Colonic mucosa (tissue), 4 donors: ENCODE results near the gene LAMB4. TPM values are rescaled to one million over a fixed set of nuclear protein-coding genes. Genes with fewer than 3 reads are reported as not detected.

ENCODE experiments used
- DNase-seq: peaks from one replicate; pipeline ENCODE4 v3.0.0-alpha.2; 2020
- H3K27ac ChIP-seq: fragments of 200-600 bp; one replicate; pipeline ENCODE4 v1.8.0; 2021
- H3K27me3 ChIP-seq: fragments of 200-600 bp; one replicate; pipeline ENCODE4 v1.8.0; 2021
- H3K36me3 ChIP-seq: fragments of 200-600 bp; one replicate; pipeline ENCODE4 v1.8.0; 2021
- H3K4me1 ChIP-seq: fragments of 200-600 bp; one replicate; pipeline ENCODE4 v1.8.0; 2021; ENCODE audit warnings: mild to moderate bottlenecking
- H3K4me3 ChIP-seq: fragments of 200-600 bp; one replicate; pipeline ENCODE4 v1.8.0; 2021
- H3K9ac ChIP-seq, 2 donors: one replicate each; pipeline ENCODE4 v1.7.0; 2013; ENCODE audit warnings: control low read depth in 2 of 2, low read depth in 2 of 2, low read length in 2 of 2
- H3K9me3 ChIP-seq: fragments of 200-600 bp; one replicate; pipeline ENCODE4 v1.8.0; 2021
- intact Hi-C: fragments of 100-400 bp; cut with DNase I; formaldehyde crosslinking; loops from one replicate; pipeline ENCODE4 v1.14.1; 2022
- total RNA-seq, 2 donors: library from RNA; stranded (reverse); fragmentation: NEBNext Ultra II Directional in 1 of 2; extraction: Animal tissue kit (Norgen Biotek cat#: 25700) in 1 of 2; gene quantifications; one replicate each; pipeline ENCODE4 v1.2.1, GENCODE V29; 2021
- TF ChIP-seq, protein P1 (sequence below): fragments of 200-600 bp; IDR thresholded peaks from one replicate; pipeline ENCODE4 v1.8.0; 2022; ENCODE audit warnings: antibody characterized with exemption, mild to moderate bottlenecking
- donor health status: healthy.
- donor health status: DM: no; HTN: no; CAD: no.
- donor health status: DM: no; HTN: no; CAD: no.

Gene LAMB4
- total RNA-seq, 2 donors from 2014 or later = 0.27 TPM; not detected in 1

DNA sequence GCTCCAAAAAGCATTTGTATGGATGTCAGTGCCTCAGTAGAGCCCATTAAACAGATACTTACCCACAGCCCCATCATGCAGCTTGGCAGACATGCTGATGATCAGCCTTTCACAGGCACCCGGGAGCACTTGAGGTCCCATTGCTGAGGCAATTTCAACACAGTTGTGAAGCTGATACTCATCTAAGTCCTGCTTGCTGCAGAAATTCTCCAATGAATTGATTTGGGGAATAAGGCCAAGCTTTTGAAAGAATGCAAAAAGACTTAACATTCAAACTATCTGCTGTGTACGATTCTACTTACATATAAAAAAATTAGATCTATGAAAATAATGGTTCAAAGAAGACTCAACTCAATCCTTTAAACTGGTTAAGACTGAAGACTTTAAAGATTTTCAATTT lies 60.5 kb downstream of the LAMB4 start:
- H3K4me1 ChIP-seq = no peaks in the 10 kb centered on the region
- no peak overlapping the region for H3K27ac ChIP-seq
- H3K9ac ChIP-seq = no peak overlapping the region
- H3K27me3 ChIP-seq = no peaks in the 10 kb centered on the region
- no peak overlapping the region for H3K4me3 ChIP-seq
- H3K9me3 ChIP-seq = no peaks in the 10 kb centered on the region
- no peaks in the 10 kb centered on the region for H3K36me3 ChIP-seq
- no peak for DNase-seq
- TF ChIP-seq, protein P1, sequence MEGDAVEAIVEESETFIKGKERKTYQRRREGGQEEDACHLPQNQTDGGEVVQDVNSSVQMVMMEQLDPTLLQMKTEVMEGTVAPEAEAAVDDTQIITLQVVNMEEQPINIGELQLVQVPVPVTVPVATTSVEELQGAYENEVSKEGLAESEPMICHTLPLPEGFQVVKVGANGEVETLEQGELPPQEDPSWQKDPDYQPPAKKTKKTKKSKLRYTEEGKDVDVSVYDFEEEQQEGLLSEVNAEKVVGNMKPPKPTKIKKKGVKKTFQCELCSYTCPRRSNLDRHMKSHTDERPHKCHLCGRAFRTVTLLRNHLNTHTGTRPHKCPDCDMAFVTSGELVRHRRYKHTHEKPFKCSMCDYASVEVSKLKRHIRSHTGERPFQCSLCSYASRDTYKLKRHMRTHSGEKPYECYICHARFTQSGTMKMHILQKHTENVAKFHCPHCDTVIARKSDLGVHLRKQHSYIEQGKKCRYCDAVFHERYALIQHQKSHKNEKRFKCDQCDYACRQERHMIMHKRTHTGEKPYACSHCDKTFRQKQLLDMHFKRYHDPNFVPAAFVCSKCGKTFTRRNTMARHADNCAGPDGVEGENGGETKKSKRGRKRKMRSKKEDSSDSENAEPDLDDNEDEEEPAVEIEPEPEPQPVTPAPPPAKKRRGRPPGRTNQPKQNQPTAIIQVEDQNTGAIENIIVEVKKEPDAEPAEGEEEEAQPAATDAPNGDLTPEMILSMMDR = no peak
- intact Hi-C loops = no loop called here

DNA sequence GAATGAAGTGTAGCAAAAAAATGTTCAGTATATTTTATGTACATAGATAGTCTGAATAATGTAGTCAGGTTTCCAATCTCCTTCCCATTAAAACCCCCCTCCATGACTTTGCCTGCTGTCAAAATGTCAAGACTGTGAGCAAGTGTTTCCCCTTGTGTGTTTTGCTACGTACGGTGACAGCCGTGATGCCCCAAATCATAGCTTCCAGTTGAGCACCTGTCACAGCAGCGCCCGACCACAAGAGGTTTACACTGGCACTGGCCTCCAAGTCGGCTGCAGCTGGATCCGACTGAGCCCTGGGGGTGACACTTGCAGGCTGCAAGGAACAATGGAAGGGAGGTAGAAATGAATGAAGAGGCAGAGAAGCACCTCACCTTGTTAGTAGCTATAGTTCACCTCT lies 62.3 kb downstream of the LAMB4 start:
- no peak overlapping the region for H3K27ac ChIP-seq
- intact Hi-C loops = no loop called here
- no peaks in the 10 kb centered on the region for H3K4me1 ChIP-seq
- no peak for DNase-seq
- no peaks in the 10 kb centered on the region for H3K36me3 ChIP-seq
- H3K9me3 ChIP-seq = no peaks in the 10 kb centered on the region
- H3K27me3 ChIP-seq = no peaks in the 10 kb centered on the region
- TF ChIP-seq, protein P1 = no peak
- no peak overlapping the region for H3K4me3 ChIP-seq
- no peak overlapping the region for H3K9ac ChIP-seq

DNA sequence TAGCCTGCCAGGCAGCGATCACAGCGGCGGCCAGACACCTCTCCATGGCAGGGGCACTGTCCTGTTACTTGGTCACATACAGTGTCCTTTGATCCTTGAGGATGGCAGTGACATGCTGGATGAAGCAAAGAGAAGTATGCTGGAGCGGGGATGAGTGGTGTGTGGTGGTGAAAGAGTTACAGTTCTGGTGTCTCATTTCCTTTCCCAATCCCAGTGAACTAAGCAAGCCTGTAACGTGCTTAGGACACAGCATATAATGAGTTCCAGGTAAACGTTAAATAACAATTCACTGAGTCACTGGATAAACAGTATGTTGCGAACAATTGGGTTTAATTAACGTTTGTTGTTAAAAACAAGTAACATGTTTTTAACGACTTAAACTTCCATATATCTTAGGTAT lies 63.7 kb downstream of the LAMB4 start:
- H3K9me3 ChIP-seq = no peaks in the 10 kb centered on the region
- H3K27ac ChIP-seq = no peak overlapping the region
- TF ChIP-seq, protein P1 = no peak
- no peaks in the 10 kb centered on the region for H3K27me3 ChIP-seq
- H3K9ac ChIP-seq = no peak overlapping the region
- intact Hi-C loops = no loop called here
- no peaks in the 10 kb centered on the region for H3K36me3 ChIP-seq
- DNase-seq = no peak
- no peaks in the 10 kb centered on the region for H3K4me1 ChIP-seq
- H3K4me3 ChIP-seq = no peak overlapping the region

DNA sequence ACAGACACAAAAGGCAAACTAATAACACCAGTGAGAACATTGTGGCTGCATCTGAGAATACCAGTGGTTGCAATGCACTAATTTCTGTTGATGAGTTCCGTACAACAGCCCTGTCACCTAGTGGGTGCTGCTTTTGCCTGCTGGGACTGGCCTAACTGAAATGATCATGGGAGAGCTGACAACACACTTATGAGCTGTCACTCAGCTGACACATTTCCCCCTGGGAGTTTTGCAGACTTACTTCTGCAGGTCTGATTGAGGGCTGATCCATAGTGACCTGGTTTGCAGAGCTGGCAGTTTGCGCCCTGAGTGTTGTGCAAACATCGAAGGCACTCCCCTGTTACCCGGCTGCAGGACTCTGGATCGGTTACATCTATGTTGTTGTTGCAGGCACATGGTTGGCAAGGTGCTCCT lies 66.6 kb downstream of the LAMB4 start:
- no peak for DNase-seq
- H3K9me3 ChIP-seq = no peaks in the 10 kb centered on the region
- no peaks in the 10 kb centered on the region for H3K27me3 ChIP-seq
- no peaks in the 10 kb centered on the region for H3K36me3 ChIP-seq
- H3K4me3 ChIP-seq = no peak overlapping the region
- no peaks in the 10 kb centered on the region for H3K4me1 ChIP-seq
- H3K9ac ChIP-seq = no peak overlapping the region
- H3K27ac ChIP-seq = no peak overlapping the region
- intact Hi-C loops = no loop called here
- TF ChIP-seq, protein P1 = no peak

DNA sequence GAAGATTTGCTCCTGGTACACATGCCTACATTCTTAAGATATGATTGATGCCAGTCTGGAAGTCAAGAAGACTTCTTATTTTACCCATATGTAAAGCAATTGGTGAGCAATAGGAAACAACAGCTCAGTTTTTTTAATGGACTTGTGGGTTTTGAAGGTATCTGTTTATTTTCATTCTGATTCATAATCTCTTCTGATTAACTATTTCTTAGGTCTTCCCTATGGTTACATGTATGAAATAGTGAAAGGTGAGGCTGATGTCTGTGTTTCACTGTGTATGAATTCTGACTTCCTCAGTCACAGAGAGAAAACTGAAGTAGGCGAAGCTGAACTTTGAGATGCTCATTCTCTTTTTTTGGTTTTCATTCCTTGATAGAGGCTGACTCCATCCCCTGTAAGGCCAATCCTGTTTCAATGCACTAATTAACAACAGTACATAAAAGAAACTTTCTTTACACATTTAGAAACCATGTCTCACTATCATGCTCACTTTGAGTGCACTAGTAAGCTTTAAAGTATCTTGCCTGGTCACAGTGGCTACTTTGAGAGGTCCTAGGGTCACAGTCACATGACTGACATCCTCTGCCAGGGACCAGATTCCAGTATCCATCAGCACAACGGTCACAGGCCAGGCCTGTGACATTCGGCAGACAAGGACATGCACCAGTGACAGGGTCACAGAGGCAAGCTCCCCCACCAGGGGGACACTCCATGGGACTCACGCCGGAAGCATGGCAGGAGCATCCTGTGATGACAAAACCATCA lies 67.7 kb downstream of the LAMB4 start:
- H3K9ac ChIP-seq = no peak overlapping the region
- H3K4me1 ChIP-seq = no peaks in the 10 kb centered on the region
- H3K36me3 ChIP-seq = no peaks in the 10 kb centered on the region
- DNase-seq = no peak
- H3K9me3 ChIP-seq = no peaks in the 10 kb centered on the region
- no peak overlapping the region for H3K4me3 ChIP-seq
- no peak overlapping the region for H3K27ac ChIP-seq
- no peaks in the 10 kb centered on the region for H3K27me3 ChIP-seq
- intact Hi-C loops = no loop called here
- TF ChIP-seq, protein P1 = no peak
